CD4-positive, alpha-beta memory T cell (primary cell): ENCODE data around the gene STK38. TPM values are rescaled to one million over a fixed set of nuclear protein-coding genes. Genes with fewer than 3 reads are reported as not detected.

ENCODE experiments used
- CTCF ChIA-PET: fragments of 350-600 bp; sonication (Branson Sonifier 250); formaldehyde crosslinking; loops from one replicate; lab custom pipeline; 2021; ENCODE audit warnings: inconsistent platforms; ENCODE audit not compliant: partially characterized antibody; lab: Charles Lee
- POLR2A ChIA-PET: fragments of 350-600 bp; sonication (Branson Sonifier 250); formaldehyde crosslinking; loops from one replicate; lab custom pipeline; 2021; ENCODE audit not compliant: partially characterized antibody; lab: Charles Lee
- DNase-seq, 5 donors: peaks; one replicate each; pipeline versions ENCODE4 v3.0.0 to v3.0.0-alpha.2; 2020 to 2022; ENCODE audit warnings: mixed read lengths in 1 of 5
- H3K27ac ChIP-seq: one replicate; pipeline ENCODE4 v1.7.0; 2013; ENCODE audit warnings: low read depth, low read length
- H3K27me3 ChIP-seq: 2 replicates; pipeline ENCODE4 v1.7.0; 2013; ENCODE audit warnings: mild to moderate bottlenecking, low read length, moderate library complexity; ENCODE audit not compliant: insufficient read depth
- H3K36me3 ChIP-seq: 2 replicates; pipeline ENCODE4 v1.7.0; 2013; ENCODE audit warnings: mild to moderate bottlenecking, low read length, moderate library complexity; ENCODE audit not compliant: insufficient read depth
- H3K4me1 ChIP-seq: 2 replicates; pipeline ENCODE4 v1.7.0; 2013; ENCODE audit warnings: mild to moderate bottlenecking, low read length, moderate library complexity; ENCODE audit not compliant: insufficient read depth
- H3K4me3 ChIP-seq, 2 donors: one replicate each; pipeline ENCODE4 v1.7.0; 2013; ENCODE audit warnings: low read length in 2 of 2, mild to moderate bottlenecking in 1 of 2
- H3K9me3 ChIP-seq, 2 donors: one replicate each; pipeline ENCODE4 v1.7.0; 2013; ENCODE audit warnings: low read length in 2 of 2, control low read depth in 1 of 2; ENCODE audit not compliant: control insufficient read depth in 1 of 2
- H3K27ac Mint-ChIP-seq, 7 donors: one replicate each; pipeline ENCODE4 v1.8.0; 2020 to 2021; ENCODE audit warnings: mixed read lengths in 7 of 7, mild to moderate bottlenecking in 6 of 7, inconsistent platforms in 3 of 7, moderate library complexity in 3 of 7
- H3K27me3 Mint-ChIP-seq, 2 donors: one replicate each; pipeline ENCODE4 v1.8.0; 2020 to 2021; ENCODE audit warnings: mixed read lengths in 2 of 2
- H3K36me3 Mint-ChIP-seq, 2 donors: one replicate each; pipeline ENCODE4 v1.8.0; 2020 to 2021; ENCODE audit warnings: mixed read lengths in 2 of 2, inconsistent platforms in 1 of 2, mild to moderate bottlenecking in 1 of 2
- H3K4me1 Mint-ChIP-seq, 4 donors: one replicate each; pipeline ENCODE4 v1.8.0; 2020 to 2021; ENCODE audit warnings: mixed read lengths in 4 of 4, mild to moderate bottlenecking in 1 of 4
- H3K4me3 Mint-ChIP-seq, 8 donors: one replicate each; pipeline ENCODE4 v1.8.0; 2020 to 2021; ENCODE audit warnings: mixed read lengths in 8 of 8, mild to moderate bottlenecking in 7 of 8, moderate library complexity in 6 of 8, inconsistent platforms in 3 of 8
- H3K9me3 Mint-ChIP-seq, 8 donors: one replicate each; pipeline ENCODE4 v1.8.0; 2020 to 2021; ENCODE audit warnings: mixed read lengths in 8 of 8, mild to moderate bottlenecking in 5 of 8, inconsistent platforms in 3 of 8, moderate library complexity in 1 of 8
- intact Hi-C: fragments of 100-400 bp; cut with micrococcal nuclease; formaldehyde crosslinking; loops from one replicate; pipeline ENCODE4 v1.15.1; 2023
- polyA plus RNA-seq, 2 donors: library from polyadenylated mRNA; unstranded; fragments of 300-500 nt; fragmentation: Illumina TruSeq; gene quantifications; one replicate each; pipeline ENCODE4 v1.2.3, GENCODE V29; 2021
- total RNA-seq, 2 experiments: library from RNA; stranded (reverse); gene quantifications; one replicate each; pipeline ENCODE4 v1.2.3, GENCODE V29; 2021

The STK38 gene
- total and polyA plus RNA-seq, 4 experiments from 2014 or later: 54.3 to 190 (median 155) TPM

GRCh38 chr6:36516559-36516958, 30.7 kb downstream of the STK38 start:
- H3K4me3 ChIP-seq: no peak overlapping the region
- no peak for DNase-seq
- no peak overlapping the region for H3K27ac ChIP-seq
- H3K9me3 ChIP-seq: no peaks in the 10 kb centered on the region
- no peak overlapping the region for H3K4me3 Mint-ChIP-seq
- peak overlapping the region in 4 of 7 donors; percentile 23 to 77 (median 58) for H3K27ac Mint-ChIP-seq
- no peaks in the 10 kb centered on the region for H3K27me3 ChIP-seq
- intact Hi-C loops: no loop called here
- CTCF ChIA-PET: interaction anchor here (1.0 to 2.8 kb wide), 5 partner anchors 9 to 98 kb away, joined by 3 to 8 read pairs (median 4); no protein-coding TSS in a partner anchor
- peaks cover 57 to 76% of the 10 kb centered on the region in 2 donors for H3K36me3 Mint-ChIP-seq
- H3K9me3 Mint-ChIP-seq: no peaks in the 10 kb centered on the region
- peaks cover 73% of the 10 kb centered on the region for H3K36me3 ChIP-seq
- peaks cover 26% of the 10 kb centered on the region for H3K4me1 ChIP-seq
- POLR2A ChIA-PET: interaction anchor here (0.8 to 1.8 kb wide), 4 partner anchors 9 to 79 kb away, joined by 3 to 9 read pairs (median 3); no protein-coding TSS in a partner anchor
- peaks cover 19 to 45% (median 37%) of the 10 kb centered on the region in 4 donors for H3K4me1 Mint-ChIP-seq
- H3K27me3 Mint-ChIP-seq: no peaks in the 10 kb centered on the region

- Histone ChIP-seq H3K9me3 (no peaks in the 10 kb centered on the region), H3K4me1 (peaks cover 25% of the 10 kb centered on the region), H3K27me3 (no peaks in the 10 kb centered on the region), H3K27ac (no peak overlapping the region), H3K4me3 (no peak overlapping the region), H3K36me3 (peaks cover 72% of the 10 kb centered on the region)
- CTCF ChIA-PET: interaction anchor here (0.6 to 1.8 kb wide), 3 partner anchors 10 to 69 kb away, joined by 3 to 4 read pairs (median 3); no protein-coding TSS in a partner anchor
- peaks cover 55 to 79% of the 10 kb centered on the region in 2 donors for H3K36me3 Mint-ChIP-seq
- H3K27me3 Mint-ChIP-seq: no peaks in the 10 kb centered on the region
- no peaks in the 10 kb centered on the region for H3K9me3 Mint-ChIP-seq
- no peak overlapping the region for H3K4me3 Mint-ChIP-seq
- intact Hi-C loops: no loop called here
- peaks cover 19 to 48% (median 37%) of the 10 kb centered on the region in 4 donors for H3K4me1 Mint-ChIP-seq
- no peak for DNase-seq
- POLR2A ChIA-PET: interaction anchor here (0.9 to 1.8 kb wide), 3 partner anchors 9 to 30 kb away, joined by 3 to 9 read pairs (median 3); no protein-coding TSS in a partner anchor
- peak overlapping the region in 5 of 7 donors; percentile 23 to 75 (median 37) for H3K27ac Mint-ChIP-seq
Measured at GRCh38 chr6:36515844-36516243, 31.4 kb downstream of the STK38 start.

- CTCF ChIA-PET: interaction anchor here (1.8 kb wide), 1 partner anchor 10 kb away, joined by 4 read pairs; no protein-coding TSS in a partner anchor
Measured at GRCh38 chr6:36514554-36515456, 32.5 kb downstream of the STK38 start.

GRCh38 chr6:36510365-36510764, 36.9 kb downstream of the STK38 start:
- Mint-ChIP-seq H3K4me3 (peak overlapping the region in 1 of 8 donors; percentile 44), H3K4me1 (peaks cover 27 to 52% (median 40%) of the 10 kb centered on the region in 4 donors), H3K9me3 (no peaks in the 10 kb centered on the region), H3K27me3 (no peaks in the 10 kb centered on the region), H3K36me3 (peaks cover 41 to 77% of the 10 kb centered on the region in 2 donors), H3K27ac (peak overlapping the region in 5 of 7 donors; percentile 6 to 47 (median 24))
- Histone ChIP-seq H3K4me1 (peaks cover 27% of the 10 kb centered on the region), H3K27ac (no peak overlapping the region), H3K27me3 (no peaks in the 10 kb centered on the region), H3K36me3 (peaks cover 52% of the 10 kb centered on the region), H3K9me3 (no peaks in the 10 kb centered on the region), H3K4me3 (no peak overlapping the region)
- ChIA-PET CTCF (interaction anchor here (1.4 kb wide), 1 partner anchor 69 kb away, joined by 3 read pairs; no protein-coding TSS in a partner anchor), POLR2A (interaction anchor here (0.7 to 1.9 kb wide), 2 partner anchors 12 to 85 kb away, joined by 4 to 5 read pairs; no protein-coding TSS in a partner anchor)
- intact Hi-C loops: no loop called here
- DNase-seq: no peak

More at GRCh38 chr6:36514554-36515456, 32.5 kb downstream of the STK38 start:
- DNase-seq: no peak
- peaks cover 75% of the 10 kb centered on the region for H3K36me3 ChIP-seq
- Mint-ChIP-seq H3K4me3 (no peak overlapping the region), H3K27me3 (no peaks in the 10 kb centered on the region), H3K9me3 (no peaks in the 10 kb centered on the region), H3K4me1 (peaks cover 15 to 42% (median 30%) of the 10 kb centered on the region in 4 donors), H3K27ac (peak overlapping the region; percentile 1 to 75 (median 65)), H3K36me3 (peaks cover 50 to 79% of the 10 kb centered on the region in 2 donors)
- no peak overlapping the region for H3K27ac ChIP-seq
- POLR2A ChIA-PET: interaction anchor here (0.9 kb wide), 2 partner anchors 30 to 31 kb away, joined by 3 read pairs; no protein-coding TSS in a partner anchor
- intact Hi-C loops: no loop called here
- H3K4me3 ChIP-seq: no peak overlapping the region
- no peaks in the 10 kb centered on the region for H3K27me3 ChIP-seq
- peaks cover 15% of the 10 kb centered on the region for H3K4me1 ChIP-seq
- H3K9me3 ChIP-seq: no peaks in the 10 kb centered on the region

GRCh38 chr6:36508532-36508931, 38.7 kb downstream of the STK38 start:
- Mint-ChIP-seq H3K4me1 (peaks cover 31 to 55% (median 43%) of the 10 kb centered on the region in 4 donors), H3K27me3 (no peaks in the 10 kb centered on the region), H3K27ac (peak overlapping the region in 4 of 7 donors; percentile 3 to 64 (median 52)), H3K4me3 (no peak overlapping the region), H3K9me3 (no peaks in the 10 kb centered on the region), H3K36me3 (peaks cover 41 to 73% of the 10 kb centered on the region in 2 donors)
- DNase-seq: no peak
- Histone ChIP-seq H3K9me3 (no peaks in the 10 kb centered on the region), H3K4me3 (no peak overlapping the region), H3K36me3 (peaks cover 54% of the 10 kb centered on the region), H3K27me3 (no peaks in the 10 kb centered on the region), H3K27ac (no peak overlapping the region), H3K4me1 (peaks cover 33% of the 10 kb centered on the region)
- ChIA-PET POLR2A (interaction anchor here (1.1 to 4.4 kb wide), 6 partner anchors 8 to 88 kb away, joined by 3 to 28 read pairs (median 4); no protein-coding TSS in a partner anchor), CTCF (interaction anchor here (1.3 to 1.6 kb wide), 2 partner anchors 10 to 12 kb away, joined by 3 to 5 read pairs; no protein-coding TSS in a partner anchor)
- intact Hi-C loops: loop anchor here (5.0 kb wide), 2 partner anchors 39 to 86 kb away; partner anchors contain the start of gene STK38

- Histone ChIP-seq H3K9me3 (no peaks in the 10 kb centered on the region), H3K27me3 (no peaks in the 10 kb centered on the region), H3K4me1 (peaks cover 33% of the 10 kb centered on the region), H3K27ac (peak overlapping the region; percentile 10), H3K36me3 (peaks cover 51% of the 10 kb centered on the region), H3K4me3 (no peak overlapping the region)
- intact Hi-C loops: loop anchor here (5.0 kb wide), 2 partner anchors 41 to 84 kb away; partner anchors contain the start of gene STK38
- Mint-ChIP-seq H3K4me1 (peaks cover 31 to 55% (median 42%) of the 10 kb centered on the region in 4 donors), H3K4me3 (peak overlapping the region in 7 of 8 donors; percentile 12 to 74 (median 68)), H3K9me3 (no peaks in the 10 kb centered on the region), H3K27me3 (no peaks in the 10 kb centered on the region), H3K27ac (peak overlapping the region; percentile 53 to 90 (median 78)), H3K36me3 (peaks cover 47 to 79% of the 10 kb centered on the region in 2 donors)
- ChIA-PET CTCF (interaction anchor here (0.8 to 2.2 kb wide), 4 partner anchors 9 to 108 kb away, joined by 3 to 8 read pairs (median 4); no protein-coding TSS in a partner anchor), POLR2A (interaction anchor here (0.6 to 4.4 kb wide), 10 partner anchors 10 to 99 kb away, joined by 3 to 28 read pairs (median 4); no protein-coding TSS in a partner anchor)
- no peak for DNase-seq
Measured at GRCh38 chr6:36506611-36507010, 40.7 kb downstream of the STK38 start.
